Measurements from ENCODE around the gene ATP10A.

- TF ChIP-seq POLR2A (IDR thresholded peaks at IDR 0.05; ENCODE audit: low read length) (no peak), GATA1 (IDR thresholded peaks at IDR 0.05; ENCODE audit: low read depth, low read length) (no peak)
Measured at GRCh38 chr15:25864966-25865365, 1.8 kb upstream of the ATP10A start.

All from erythroblast (primary cell).